Right kidney (tissue), 1 donor: ENCODE data around the gene MDN1.

Experiments
- DNase-seq: peaks from one replicate; pipeline ENCODE4 v3.0.0-alpha.2; 2016

The MDN1 gene

DNA sequence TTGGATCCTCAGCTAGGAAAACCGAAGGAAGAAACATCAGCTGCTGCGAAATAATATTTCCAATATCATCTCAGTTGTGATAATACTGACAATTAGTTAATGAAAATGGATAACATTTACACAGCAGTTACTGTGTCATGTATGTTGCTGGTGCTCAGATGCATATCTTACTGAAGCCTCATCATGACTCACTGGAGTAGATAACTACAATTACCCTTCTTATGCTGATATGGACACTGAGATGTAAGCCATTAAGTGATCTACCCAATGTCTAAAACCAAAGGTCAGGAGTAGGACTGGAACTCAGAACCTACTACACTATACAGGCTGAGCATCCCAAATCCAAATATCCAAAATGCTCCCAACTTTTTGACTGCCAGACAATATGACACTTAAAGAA lies 126.4 kb downstream of the MDN1 start:
- no peak for DNase-seq

DNA sequence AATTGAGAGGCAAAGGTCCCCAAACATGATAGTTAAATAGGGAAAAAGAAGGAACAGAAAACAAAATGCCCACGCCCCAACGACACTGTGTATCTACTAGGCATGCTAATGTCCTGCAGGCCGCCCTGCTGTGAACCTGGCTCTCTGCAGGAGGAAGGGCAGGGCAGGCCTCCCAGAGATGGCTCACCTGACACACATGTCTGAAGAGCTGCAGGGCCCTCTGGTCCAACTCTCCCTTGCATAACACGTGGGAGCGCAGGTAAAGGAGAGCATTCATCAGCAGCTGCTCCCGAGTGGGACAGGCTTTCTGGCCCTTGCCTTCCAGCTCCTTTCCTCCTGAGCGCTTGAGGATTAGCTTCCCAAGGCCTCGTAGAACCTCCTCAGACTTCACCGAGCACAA lies 127.3 kb downstream of the MDN1 start:
- no peak for DNase-seq

DNA sequence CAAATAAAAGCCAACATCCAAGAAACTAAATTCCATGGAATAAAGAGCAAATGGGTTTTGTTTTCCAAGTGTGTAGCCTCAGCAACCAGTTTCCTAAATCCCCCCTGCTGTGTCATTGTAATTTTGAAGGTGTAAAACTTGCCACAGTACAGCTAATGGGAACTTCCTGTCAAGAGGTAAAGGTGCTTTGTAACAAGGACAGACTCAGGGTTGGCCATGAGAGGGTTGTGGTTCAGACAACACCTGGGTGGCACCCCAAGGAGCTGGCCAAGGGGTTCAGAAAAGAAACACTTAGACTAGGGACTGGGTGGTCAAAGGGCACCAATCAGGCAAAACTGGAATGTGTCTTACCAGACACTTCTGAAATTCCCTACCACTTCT lies 128.7 kb downstream of the MDN1 start:
- no peak for DNase-seq

DNA sequence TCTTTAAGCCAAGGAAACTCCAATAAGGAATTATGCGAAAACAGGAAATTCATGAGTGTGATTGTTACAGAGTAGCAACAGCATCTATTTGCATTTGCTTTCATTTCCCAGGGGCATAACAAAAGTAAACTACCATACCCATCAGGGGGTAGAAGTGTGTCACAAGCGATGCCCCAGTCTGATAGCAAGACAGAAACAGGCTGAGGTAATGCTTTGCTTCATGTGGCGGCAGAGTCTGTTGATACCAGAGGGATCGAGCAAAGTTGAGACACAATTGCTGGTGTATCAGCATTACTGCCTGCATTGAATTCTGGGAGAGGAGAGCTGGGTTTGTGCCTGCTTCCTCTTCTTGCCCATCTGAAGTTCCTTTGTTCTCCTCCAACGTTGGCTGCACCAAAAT lies 129.9 kb downstream of the MDN1 start:
- no peak for DNase-seq

DNA sequence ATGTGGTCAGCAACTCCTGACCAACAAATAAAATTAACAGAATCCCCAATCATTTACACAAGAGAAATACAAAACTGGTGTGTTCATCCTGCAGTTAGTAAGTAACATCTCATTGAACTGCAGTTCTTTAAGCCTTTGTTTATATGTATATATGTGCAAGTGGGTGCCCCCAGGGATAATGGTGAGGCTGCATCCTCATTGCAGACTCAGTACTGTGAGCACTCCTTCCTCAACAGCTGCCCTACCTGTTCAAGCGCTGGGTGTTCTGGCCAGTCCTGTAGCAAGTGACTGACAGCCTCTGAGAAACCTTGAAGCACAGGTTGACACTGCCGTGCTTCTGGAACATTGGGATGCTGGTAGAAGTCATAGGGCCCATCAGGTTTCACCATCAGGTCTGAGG lies 131.3 kb downstream of the MDN1 start:
- DNase-seq = no peak

DNA sequence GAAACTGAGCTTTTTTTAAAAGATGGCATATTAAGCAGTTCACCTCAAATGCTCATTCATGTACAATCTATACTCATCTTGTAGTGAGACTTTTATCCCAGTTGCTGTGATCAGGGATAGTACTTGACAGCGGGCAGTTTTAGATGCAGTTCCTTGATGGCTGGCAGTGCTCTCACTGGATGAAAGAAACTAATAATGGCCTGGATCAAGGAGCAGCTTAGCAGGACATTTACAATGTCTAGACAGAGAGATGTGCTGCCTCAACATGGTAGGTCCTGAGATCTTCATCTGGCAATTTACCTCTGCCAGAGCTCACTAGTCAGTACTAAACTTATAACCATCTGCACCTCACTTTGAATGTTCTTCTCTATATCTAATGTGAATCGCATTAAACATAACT lies 134.3 kb downstream of the MDN1 start:
- DNase-seq = no peak

DNA sequence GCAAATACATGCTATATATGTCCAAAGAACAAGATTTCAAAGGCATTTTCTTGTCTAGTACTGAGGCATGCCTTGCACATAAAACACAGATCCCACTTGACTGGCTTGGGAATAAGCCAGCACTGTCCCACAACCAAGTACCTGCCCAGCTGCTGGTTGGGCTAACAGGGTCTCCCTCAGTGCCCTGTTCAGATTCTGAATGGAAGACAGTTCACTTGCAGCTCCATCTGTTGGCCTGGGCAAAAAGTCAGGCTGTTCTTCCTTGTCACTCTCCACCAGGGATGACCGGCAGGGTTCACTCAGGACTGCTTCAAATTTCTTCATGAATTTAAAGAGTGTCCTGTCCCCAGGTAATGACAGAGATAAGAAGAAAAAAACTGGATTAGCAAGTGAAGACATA lies 136.6 kb downstream of the MDN1 start:
- no peak for DNase-seq

DNA sequence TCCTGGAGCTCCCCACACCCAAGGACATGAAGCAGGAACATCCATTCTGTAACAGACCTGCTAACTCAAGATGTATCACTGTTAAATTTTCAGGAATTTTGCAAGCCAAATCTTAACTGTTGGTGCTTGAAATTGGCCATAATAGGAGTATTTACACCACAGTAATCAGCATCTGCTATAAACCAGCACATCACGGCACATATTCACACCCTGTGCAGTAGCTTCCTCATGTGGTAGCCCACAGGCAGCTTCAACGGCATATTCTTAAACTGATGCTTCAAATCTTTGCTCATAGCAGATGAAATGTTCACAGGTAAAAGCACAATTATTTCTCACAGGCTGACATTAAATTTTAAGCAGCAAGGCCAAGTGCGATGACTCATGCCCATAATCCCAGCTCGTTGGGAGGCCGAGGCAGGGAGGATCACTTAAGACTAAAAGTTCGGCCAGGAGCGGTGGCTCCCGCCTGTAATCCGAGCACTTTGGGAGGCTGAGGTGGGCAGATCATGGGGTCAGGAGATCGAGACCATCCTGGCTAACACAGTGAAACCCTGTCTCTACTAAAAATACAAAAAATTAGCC lies 137.5 kb downstream of the MDN1 start:
- no peak for DNase-seq

DNA sequence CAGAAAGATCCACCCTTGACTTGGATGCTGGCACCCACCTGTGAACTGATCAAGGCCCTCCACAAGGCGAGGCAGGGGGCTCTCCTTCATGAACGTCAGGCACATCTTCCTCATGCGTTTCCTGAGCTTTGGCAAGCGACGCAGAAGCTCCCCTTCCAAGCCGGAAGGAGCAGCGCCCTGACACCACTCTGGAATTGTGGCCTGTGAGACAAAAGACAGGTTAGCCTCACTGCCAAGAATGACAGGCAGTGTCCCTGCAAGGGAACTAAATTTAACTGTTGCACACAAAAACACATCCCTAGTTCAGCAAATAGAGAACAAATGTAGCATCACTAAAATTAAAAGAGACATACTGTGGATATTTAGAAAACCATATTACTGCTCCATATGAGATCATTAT lies 139.0 kb downstream of the MDN1 start:
- no peak for DNase-seq

DNA sequence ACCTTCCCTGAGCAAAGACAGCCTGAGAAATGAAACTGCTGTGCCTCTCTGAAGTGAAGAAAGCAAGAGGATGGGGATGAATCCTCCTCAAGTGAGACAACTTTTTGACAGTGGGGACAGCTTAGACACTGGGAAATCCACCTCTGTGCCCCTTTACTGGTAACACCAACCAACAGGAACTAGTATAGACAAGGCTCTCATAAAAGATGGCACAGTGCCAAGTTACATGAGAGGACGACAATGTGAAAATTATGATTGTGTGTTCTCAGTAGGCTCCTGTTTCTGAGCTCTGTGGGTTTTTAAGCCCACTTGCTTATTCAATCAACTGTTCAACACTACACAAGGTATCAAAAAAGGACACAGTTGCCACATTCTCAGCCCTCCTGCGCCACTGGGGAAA lies 139.4 kb downstream of the MDN1 start:
- DNase-seq = no peak

DNA sequence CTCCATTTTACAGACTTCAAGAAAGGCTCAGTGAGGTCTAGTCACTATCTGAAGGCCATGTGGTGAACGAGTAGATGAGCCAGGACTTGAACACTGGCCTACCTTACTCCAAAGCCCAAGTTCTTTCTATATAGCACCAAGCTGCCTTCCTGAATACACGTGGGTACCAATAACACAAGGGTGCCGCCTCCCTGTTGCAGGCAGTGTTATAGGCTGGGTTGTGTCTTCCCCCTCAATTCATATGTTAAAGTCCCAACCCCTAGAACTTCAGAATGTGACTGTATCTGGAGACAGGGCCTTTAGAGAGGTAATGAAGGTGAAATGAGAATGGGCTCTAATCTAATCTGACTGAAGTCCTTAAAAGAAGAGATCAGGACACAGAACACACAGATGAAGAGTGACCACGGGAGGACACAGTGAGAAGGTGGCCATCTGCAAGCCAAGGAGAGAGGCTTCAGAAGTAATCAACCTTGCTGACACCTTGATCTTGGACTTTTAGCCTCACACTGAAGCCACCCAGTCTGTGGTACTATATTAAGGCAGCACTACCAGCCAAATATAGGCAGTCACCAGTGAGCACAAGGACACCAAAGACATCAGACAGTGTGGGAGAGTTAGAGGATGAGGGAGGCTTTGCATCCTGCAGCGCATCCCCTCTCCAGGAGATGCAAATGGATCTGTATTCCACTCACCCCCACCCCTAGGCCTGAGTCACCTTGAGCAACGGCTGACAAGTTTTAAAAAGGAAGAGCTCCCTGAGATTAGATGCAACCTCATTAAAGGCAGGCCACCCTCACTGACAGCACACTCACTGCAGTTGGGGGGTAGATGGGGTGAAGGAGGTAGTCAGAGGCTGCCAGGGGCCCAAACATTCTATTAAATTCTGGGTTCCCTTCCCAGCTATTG lies 140.1 kb downstream of the MDN1 start:
- no peak for DNase-seq

DNA sequence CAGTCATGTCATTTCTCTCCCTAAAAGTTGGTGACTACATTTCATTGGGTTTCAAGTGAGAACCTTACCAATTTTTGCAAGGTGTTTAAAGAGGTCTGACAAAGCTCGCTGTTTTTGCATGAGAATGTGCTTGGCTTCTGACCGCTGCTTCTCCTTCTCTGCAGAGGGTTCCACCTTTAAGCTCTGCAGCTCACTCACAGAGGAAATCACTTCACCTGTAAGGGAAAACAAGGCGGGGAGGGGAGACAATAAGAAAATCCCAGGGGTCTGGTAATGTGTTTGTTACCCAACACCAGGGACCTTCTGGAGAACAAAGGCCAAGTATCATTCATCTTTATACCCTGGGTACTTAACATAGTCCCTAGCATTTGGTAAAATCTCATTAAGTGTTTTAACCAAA lies 141.1 kb downstream of the MDN1 start:
- DNase-seq = no peak

DNA sequence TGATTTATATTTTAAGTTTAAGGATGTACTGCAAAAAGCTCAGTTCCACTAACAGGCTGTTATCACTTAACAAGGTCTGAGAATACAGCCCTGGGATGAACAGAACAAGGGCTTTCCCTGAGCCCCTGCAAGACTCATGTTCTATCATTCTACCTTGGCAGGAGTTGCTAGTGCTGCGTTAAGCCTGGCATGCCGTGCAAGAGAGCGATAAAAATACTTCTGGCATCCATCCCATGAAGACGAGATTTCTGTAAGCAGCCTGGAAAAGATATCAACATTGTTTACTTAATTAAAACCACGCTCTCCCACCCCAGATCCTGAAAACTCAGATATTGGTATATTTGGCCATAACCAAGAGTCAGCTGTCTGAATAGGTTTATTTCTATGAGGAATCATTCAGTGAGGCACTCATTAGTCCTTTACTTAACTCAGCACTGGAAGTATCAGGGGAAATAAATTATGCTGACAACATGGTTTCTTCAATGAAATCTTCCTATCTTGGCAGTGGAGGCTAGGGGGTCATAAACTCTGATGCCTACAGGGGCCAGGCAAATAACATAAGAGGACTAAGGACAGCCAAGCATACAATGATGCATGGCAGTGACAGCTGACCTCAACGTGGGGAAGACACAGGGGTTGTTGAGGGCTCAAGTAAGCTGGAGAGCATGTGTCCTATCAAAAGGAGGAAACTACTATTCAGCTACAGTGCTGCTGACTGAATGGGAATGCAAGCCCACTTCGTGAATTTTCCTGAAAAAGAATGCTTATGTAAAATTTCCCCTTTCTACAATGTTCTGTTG lies 143.4 kb downstream of the MDN1 start:
- DNase-seq = no peak

DNA sequence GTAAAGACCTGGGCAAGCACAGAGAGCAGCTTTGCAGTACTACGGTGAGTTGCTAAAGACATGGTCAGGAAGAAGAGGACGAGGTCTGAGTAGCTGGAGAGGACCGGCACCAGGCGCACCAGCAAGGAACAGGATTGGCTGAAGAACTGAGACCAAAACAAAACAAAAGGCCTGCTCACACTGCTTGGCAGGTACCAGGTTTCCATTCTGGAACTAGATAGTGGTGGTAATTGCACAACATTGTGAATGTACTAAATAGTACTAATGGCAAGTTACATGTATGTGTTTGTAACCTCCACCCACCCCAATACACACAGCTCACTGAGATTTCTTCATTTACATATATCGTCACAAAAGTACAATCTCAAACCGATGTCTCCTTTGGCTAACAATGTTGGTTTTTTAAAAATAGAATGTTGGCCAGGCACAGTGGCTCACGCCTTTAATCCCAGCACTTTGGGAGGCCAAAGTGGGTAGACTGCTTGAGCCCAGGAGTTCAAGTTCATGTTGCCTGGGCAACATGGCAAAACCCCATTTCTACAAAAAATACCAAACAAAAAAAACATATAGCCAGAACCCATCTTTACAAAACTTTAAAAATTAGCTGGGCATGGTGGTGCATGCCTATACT lies 148.5 kb downstream of the MDN1 start:
- DNase-seq = no peak

DNA sequence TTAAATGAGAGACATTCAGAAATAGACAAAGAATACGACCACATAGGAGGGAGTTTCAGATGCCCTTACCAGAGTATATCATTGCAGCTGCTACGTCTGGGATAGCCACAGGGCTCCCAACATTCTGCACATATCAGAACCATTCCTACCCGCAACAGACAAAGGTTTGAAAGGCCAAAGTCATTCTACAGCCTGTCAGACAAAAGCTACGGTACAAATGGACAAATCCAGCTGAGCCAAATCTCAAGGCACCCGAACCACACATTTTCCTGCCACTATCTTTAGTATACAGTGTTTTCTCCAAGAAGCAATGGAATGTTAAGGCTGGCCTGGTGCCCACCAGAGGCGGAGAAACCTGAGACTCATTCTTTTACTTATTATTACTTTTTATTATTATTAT lies 150.6 kb downstream of the MDN1 start:
- no peak for DNase-seq

DNA sequence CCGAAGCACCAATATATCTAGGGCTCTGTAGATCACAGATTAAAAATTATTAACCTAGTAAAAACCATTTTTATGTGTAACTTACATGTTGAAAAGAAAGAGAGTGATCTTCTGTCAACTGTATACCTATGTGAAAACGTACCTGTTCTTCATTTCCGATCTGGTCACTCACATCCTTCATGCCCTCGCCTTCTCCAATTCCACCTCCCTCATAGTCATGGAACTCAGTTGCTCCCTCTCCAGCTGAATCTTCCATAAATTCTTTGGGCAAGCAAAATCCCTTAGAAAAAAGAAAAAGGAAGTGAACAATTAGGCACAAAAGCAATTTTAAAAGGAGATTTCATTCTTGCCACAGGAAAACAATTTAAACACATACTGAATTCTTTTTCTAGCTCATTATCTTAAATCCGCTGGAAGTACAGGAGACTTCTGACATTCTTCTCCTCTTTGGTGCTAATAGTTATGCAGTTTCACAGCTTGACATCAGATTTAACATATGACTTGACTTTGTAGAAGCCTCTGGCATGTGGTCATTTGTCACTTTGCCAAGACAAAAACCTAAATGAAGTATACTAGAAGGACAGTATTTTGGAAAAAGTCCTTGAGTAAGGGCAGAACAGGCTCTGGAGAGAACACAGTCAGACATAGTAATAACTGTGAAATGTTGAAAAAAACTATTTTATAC lies 151.6 kb downstream of the MDN1 start:
- DNase-seq = no peak

DNA sequence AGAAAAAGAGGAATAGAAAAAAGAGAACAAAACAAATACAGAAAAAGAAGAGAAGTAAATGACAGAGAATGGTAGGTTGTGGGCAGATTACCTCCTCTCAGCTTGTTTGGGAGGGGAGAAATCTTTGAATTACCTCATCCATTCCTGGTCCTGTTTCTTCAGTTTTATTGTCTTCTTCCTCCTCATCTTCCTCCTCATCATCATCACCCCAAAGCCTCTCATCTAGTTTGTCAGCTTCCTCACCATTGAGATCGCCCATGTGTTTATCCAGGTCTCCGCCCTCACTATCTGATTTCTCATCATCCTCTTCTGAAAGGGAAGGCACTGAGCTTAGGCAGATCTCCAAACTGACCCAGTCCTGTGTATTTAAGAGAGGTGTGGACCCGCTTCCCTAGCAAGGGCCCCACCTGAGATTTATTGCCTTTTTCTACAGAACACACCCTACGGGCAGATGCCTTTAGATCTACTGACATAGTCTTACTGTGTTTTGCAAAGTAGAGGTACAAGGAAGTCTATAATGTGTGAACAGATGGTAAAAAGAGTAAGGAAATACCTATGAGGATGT lies 156.9 kb downstream of the MDN1 start:
- no peak for DNase-seq

DNA sequence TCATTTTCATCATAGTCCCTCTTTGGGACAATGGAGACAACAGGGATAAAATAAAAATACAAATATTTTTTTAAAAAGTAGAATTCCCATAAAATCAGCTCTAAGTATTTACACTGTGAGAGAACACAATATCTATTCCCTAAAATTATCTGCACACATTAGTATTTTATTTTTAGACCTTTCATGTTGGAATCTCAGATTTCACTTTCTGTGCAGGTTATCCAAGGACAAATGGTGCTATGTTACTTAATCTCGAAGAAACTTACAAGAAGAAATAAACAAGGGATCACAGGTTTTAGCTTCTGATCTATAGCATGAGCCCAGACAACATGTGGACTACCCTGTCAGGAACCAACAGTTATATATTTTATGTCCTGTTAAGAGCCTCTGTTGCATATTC lies 158.0 kb downstream of the MDN1 start:
- DNase-seq = no peak

DNA sequence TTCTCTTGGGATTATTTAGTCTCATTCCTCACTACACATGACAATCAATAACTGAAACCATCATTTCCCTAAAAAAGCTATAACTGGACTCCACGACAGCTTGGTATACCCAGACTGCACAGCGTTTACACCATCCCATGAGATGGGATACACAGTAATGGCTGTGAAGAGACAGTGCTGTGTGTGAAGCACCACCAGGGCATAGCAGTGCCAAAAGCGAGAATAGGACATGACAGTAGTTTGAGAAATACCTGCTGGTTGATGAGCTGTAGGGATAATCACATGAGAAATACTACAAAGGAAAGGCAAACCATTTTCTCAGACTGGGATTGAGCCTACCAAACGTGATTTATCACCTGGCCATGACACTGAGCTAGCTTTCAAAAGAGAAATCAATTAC lies 158.6 kb downstream of the MDN1 start:
- no peak for DNase-seq

DNA sequence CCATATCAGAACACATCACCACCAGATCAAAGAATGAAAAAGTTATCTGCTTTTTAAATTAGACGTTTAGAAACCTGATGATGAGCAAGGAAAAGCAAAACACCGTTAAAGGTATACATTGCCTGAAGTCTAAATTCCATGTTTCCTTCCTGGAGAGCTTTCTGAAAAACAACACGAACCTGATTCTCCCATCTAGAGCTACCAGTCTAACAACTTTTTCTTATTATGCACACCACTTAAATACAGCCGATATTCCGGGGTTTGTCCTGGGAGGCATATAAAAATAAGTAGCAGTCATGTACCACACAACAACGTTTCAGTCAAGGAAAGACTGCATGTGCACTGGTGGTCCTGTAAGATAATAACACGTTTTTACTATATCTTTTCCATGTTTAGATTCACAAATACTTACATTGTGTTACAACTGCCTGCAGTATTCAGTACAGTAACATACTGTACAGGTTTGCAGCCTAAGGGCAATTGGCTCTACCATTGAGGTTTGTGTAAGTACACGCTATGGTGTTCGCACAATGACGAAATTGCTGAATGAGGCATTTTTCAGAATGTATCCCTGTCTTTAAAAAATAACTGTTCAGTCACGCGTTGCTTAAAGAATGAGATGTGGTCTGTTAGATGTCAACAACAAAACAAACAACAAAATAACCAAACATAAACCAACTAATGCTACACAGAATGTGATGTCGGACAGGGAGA lies 162.0 kb downstream of the MDN1 start:
- DNase-seq = no peak

DNA sequence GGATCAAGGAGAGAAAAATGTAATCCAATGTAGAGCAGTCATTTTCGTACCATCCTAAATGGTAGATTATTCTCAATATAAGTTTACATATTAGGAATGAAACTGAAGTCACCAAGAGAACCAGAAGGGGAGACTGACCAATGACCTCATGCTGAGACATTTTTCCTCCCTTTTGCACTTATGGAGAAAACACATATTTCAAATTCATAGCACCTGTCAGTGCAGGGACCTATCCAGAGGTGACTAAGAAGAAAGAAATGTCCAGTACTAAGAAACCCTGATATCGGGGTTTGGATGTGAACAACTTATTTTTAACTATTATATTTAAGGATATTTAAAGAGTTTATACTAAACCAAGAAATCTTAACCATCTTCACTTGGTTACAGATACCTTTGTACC lies 164.5 kb downstream of the MDN1 start:
- no peak for DNase-seq
